GM12878 (cell line): ENCODE results near the gene TMEM232. TPM values are rescaled to one million over a fixed set of nuclear protein-coding genes. Genes with fewer than 3 reads are reported as not detected.

ENCODE experiments used
- ATAC-seq: fragments of 200-7000 bp; cut with Tn5 transposase; 3 replicates; pipeline ENCODE4 v1.9.1; 2020; ENCODE audit warnings: mild to moderate bottlenecking, moderate library complexity
- BruUV-seq: library from RNA; stranded (reverse); fragments of 400-500 nt; replicated peaks from 2 replicates; lab custom pipeline; 2021; lab: Mats Ljungman, UMichigan
- CTCF ChIA-PET: fragments of 300-600 bp; sonication (Branson Sonifier 250); formaldehyde crosslinking; extraction: SDS; loops from one replicate; lab custom pipeline; 2021; ENCODE audit warnings: inconsistent platforms; lab: Yijun Ruan, JAX
- POLR2A ChIA-PET: fragments of 350-600 bp; formaldehyde crosslinking; extraction: SDS; loops from one replicate; lab custom pipeline; 2021; ENCODE audit warnings: inconsistent platforms; lab: Charles Lee
- RAD21 ChIA-PET: fragments of 300-600 bp; sonication (Branson Sonifier 250); formaldehyde crosslinking; loops from one replicate; lab custom pipeline; 2023; ENCODE audit warnings: antibody characterized with exemption; ENCODE audit not compliant: unreplicated experiment; lab: Charles Lee
- SMC1A ChIA-PET: fragments of 300-600 bp; sonication (Branson Sonifier 250); formaldehyde crosslinking; loops from one replicate; lab custom pipeline; 2023; ENCODE audit not compliant: unreplicated experiment, uncharacterized antibody; lab: Charles Lee
- DNase-seq: peaks from one replicate; pipeline ENCODE4 v3.0.0-alpha.2; 2011; ENCODE audit warnings: low read depth, low spot score
- FAIRE-seq: peaks from 3 replicates; lab custom pipeline; 2011; peaks lifted over from hg19 to GRCh38; lab: Jason Lieb, UNC
- H2AFZ ChIP-seq: 2 replicates; pipeline ENCODE4 v1.6.0; 2011; ENCODE audit warnings: low read depth, low read length, control low read depth; ENCODE audit not compliant: control insufficient read depth
- H3K27ac ChIP-seq: 2 replicates; pipeline ENCODE4 v1.5.1; 2011; ENCODE audit warnings: control low read depth; ENCODE audit not compliant: control insufficient read depth, insufficient read depth
- H3K27me3 ChIP-seq, 2 experiments: replicated peaks in 1 of 2; 2 replicates each; pipeline versions ENCODE4 v1.6.0 to v1.6.1; 2011; ENCODE audit warnings: low read length in 1 of 2; ENCODE audit not compliant: control insufficient read depth in 2 of 2, insufficient read depth in 2 of 2
- H3K36me3 ChIP-seq, 2 experiments: 2 replicates each; pipeline ENCODE4 v1.5.1; 2011; ENCODE audit warnings: low read length in 1 of 2; ENCODE audit not compliant: control insufficient read depth in 2 of 2, insufficient read depth in 2 of 2
- H3K4me1 ChIP-seq: 2 replicates; pipeline ENCODE4 v1.6.1; 2011; ENCODE audit warnings: mild to moderate bottlenecking, low read length, moderate library complexity, mixed read lengths; ENCODE audit not compliant: control insufficient read depth, insufficient read depth
- H3K4me2 ChIP-seq: 2 replicates; pipeline ENCODE4 v1.6.0; 2011; ENCODE audit warnings: control low read depth; ENCODE audit not compliant: control insufficient read depth, insufficient read depth
- H3K4me3 ChIP-seq: fragments of 200-600 bp; sonication (generic); 2 replicates; pipeline ENCODE4 v1.5.1; 2016
- H3K79me2 ChIP-seq: 2 replicates; pipeline ENCODE4 v1.6.0; 2011; ENCODE audit warnings: low read length; ENCODE audit not compliant: control insufficient read depth, insufficient read depth
- H3K9ac ChIP-seq: 2 replicates; pipeline ENCODE4 v1.8.0; 2011; ENCODE audit warnings: low read length, control low read depth, mixed read lengths; ENCODE audit not compliant: control insufficient read depth, insufficient read depth
- H3K9me3 ChIP-seq: replicated peaks from 3 replicates; pipeline ENCODE4 v1.5.1; 2011; ENCODE audit warnings: mild to moderate bottlenecking, low read length; ENCODE audit not compliant: control insufficient read depth, insufficient read depth
- H4K20me1 ChIP-seq: 2 replicates; pipeline ENCODE4 v1.6.0; 2011; ENCODE audit not compliant: control insufficient read depth, insufficient read depth
- EED ChIP-seq: sonication (generic); IDR thresholded peaks from 2 replicates; pipeline ENCODE4 v1.6.1; 2016; ENCODE audit warnings: antibody characterized with exemption, low read depth
- EGR1 ChIP-seq, 2 experiments: IDR thresholded peaks; 1 replicate in 1 of 2; 2 replicates in 1 of 2; pipeline ENCODE4 v1.6.1; 2011 to 2012; ENCODE audit warnings: low read depth in 2 of 2, low read length in 2 of 2, borderline replicate concordance in 1 of 2, mild to moderate bottlenecking in 1 of 2, moderate library complexity in 1 of 2
- IRF4 ChIP-seq: IDR thresholded peaks from 2 replicates; pipeline ENCODE4 v1.6.1; 2011; ENCODE audit warnings: low read depth, low read length
- KLF5 ChIP-seq: fragments of 450-650 bp; IDR thresholded peaks from 2 replicates; pipeline ENCODE4 v1.6.1; 2014; ENCODE audit warnings: mild to moderate bottlenecking; ENCODE audit not compliant: partially characterized antibody
- LARP7 ChIP-seq: fragments of 450-650 bp; IDR thresholded peaks from 2 replicates; pipeline ENCODE4 v1.6.1; 2017; ENCODE audit warnings: mild to moderate bottlenecking
- MYC ChIP-seq: IDR thresholded peaks from 2 replicates; pipeline ENCODE4 v1.6.1; 2011; ENCODE audit warnings: mild to moderate bottlenecking, low read length, moderate library complexity, inconsistent platforms; ENCODE audit not compliant: insufficient read depth, insufficient replicate concordance, insufficient read length, severe bottlenecking
- NBN ChIP-seq: fragments of 450-650 bp; IDR thresholded peaks from 2 replicates; pipeline ENCODE4 v1.6.1; 2016
- RBBP5 ChIP-seq: fragments of 200-600 bp; sonication (generic); conservative IDR thresholded peaks from 2 replicates; pipeline ENCODE4 v1.6.1; 2016
- RFX5 ChIP-seq: IDR thresholded peaks from 2 replicates; pipeline ENCODE4 v1.6.1; 2011; ENCODE audit warnings: low read depth, low read length, improper control_type of control experiment
- SREBF2 ChIP-seq: IDR thresholded peaks from 2 replicates; pipeline ENCODE4 v1.6.1; 2012; ENCODE audit warnings: mild to moderate bottlenecking, low read length
- YBX1 ChIP-seq: fragments of 450-650 bp; IDR thresholded peaks from 2 replicates; pipeline ENCODE4 v1.6.1; 2016; ENCODE audit warnings: antibody characterized with exemption
- ZNF24 ChIP-seq: fragments of 450-650 bp; IDR thresholded peaks from 2 replicates; pipeline ENCODE4 v1.6.1; 2017; ENCODE audit warnings: antibody characterized with exemption, mild to moderate bottlenecking
- WGBS: methylation state at CpG from one replicate; pipeline ENCODE4 v1.1.6; 2016; ENCODE audit warnings: low lambda C conversion rate; ENCODE audit not compliant: insufficient replicate concordance, insufficient coverage; ENCODE audit errors: missing lambda C conversion rate; 5-methylcytosine and 5-hydroxymethylcytosine counted together
- in situ Hi-C: fragments of 300-500 bp; cut with MboI; formaldehyde crosslinking; loops from 9 replicates; pipeline ENCODE4 v1.14.3; 2018; ENCODE audit warnings: mixed read lengths
- intact Hi-C: fragments of 100-400 bp; cut with micrococcal nuclease; formaldehyde crosslinking; loops from one replicate; pipeline ENCODE4 v1.14.2; 2022; ENCODE audit not compliant: unreplicated experiment
- polyA plus RNA-seq, 11 experiments: library from polyadenylated mRNA; depleted of rRNA in 4 of 11; unstranded in 6 of 11; stranded (reverse) in 5 of 11; fragments of >200 nt; fragmentation: Nextera tagmentation in 4 of 11; fragmentation: Illumina TruSeq in 1 of 11; extraction: Ambion mirVana in 4 of 11; extraction: Trizol in 1 of 11; gene quantifications; 1 replicate in 1 of 11; 2 replicates in 10 of 11; pipeline versions ENCODE4 v1.2.1 to v1.2.3, GENCODE V29; 2011 to 2016; ENCODE audit warnings: inconsistent platforms in 2 of 11, missing spikeins in 2 of 11, low read depth in 1 of 11
- total RNA-seq, 4 experiments: library from RNA; depleted of rRNA in 3 of 4; stranded (reverse); fragments of >200 nt in 3 of 4; fragmentation: Illumina TruSeq in 1 of 4; extraction: Trizol in 1 of 4; gene quantifications; 2 replicates each; pipeline versions ENCODE4 v1.2.1 to v1.2.3, GENCODE V29; 2013 to 2021
- TF ChIP-seq, protein P1 (sequence below): fragments of 450-650 bp; IDR thresholded peaks from 2 replicates; pipeline ENCODE4 v1.6.1; 2016; ENCODE audit warnings: mild to moderate bottlenecking
- TF ChIP-seq, protein P2 (sequence below): fragments of 450-650 bp; IDR thresholded peaks from 2 replicates; pipeline ENCODE4 v1.6.1; 2014; ENCODE audit warnings: mild to moderate bottlenecking

TMEM232 gene
- total and polyA plus RNA-seq, 10 of the 15 experiments (the other 5 are each of a cell fraction or from before 2014, with no cell fraction given) = 0.29 to 1.3 (median 0.91) TPM

DNA sequence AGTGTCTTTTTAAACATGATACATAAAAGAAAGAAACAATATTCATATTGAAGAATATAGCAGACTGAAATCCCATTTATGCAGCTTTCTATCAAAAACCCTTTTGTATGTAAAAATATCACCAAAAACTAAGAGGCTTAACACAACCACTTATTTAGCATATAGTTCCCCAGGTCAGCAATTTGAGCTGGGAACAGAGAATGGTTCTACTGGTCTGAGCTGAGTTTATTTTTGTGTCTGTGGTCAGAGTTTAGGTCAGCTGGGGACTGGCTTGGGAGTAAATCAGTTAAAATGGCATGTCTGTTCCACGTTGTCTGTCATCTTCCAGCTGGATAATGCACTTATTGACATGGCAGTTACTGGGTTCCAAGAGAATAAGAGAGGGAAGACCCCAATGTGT lies 165.0 kb downstream of the TMEM232 start:
- Histone ChIP-seq H4K20me1 (no peaks in the 10 kb centered on the region), H3K9me3 (no peaks in the 10 kb centered on the region), H3K79me2 (no peaks in the 10 kb centered on the region), H3K27me3 (no peaks in the 10 kb centered on the region), H3K4me3 (no peak overlapping the region), H3K36me3 (no peaks in the 10 kb centered on the region), H3K9ac (no peak overlapping the region), H2AFZ (no peak overlapping the region), H3K4me2 (no peak overlapping the region), H3K27ac (no peak overlapping the region), H3K4me1 (no peaks in the 10 kb centered on the region)
- POLR2A ChIA-PET = no interaction called here
- intact Hi-C loops = no loop called here
- RAD21 ChIA-PET = no interaction called here
- ATAC-seq (no peak), DNase-seq (no peak), FAIRE-seq (no peak)
- SMC1A ChIA-PET = interaction anchor here (1.2 to 1.3 kb wide), 2 partner anchors 9 to 14 kb away, joined by 3 read pairs; no protein-coding TSS in a partner anchor
- TF ChIP-seq, protein P1, sequence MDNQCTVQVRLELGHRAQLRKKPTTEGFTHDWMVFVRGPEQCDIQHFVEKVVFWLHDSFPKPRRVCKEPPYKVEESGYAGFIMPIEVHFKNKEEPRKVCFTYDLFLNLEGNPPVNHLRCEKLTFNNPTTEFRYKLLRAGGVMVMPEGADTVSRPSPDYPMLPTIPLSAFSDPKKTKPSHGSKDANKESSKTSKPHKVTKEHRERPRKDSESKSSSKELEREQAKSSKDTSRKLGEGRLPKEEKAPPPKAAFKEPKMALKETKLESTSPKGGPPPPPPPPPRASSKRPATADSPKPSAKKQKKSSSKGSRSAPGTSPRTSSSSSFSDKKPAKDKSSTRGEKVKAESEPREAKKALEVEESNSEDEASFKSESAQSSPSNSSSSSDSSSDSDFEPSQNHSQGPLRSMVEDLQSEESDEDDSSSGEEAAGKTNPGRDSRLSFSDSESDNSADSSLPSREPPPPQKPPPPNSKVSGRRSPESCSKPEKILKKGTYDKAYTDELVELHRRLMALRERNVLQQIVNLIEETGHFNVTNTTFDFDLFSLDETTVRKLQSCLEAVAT = no peak
- TF ChIP-seq ZNF24 (no peak), RFX5 (no peak), YBX1 (no peak), EED (no peak), IRF4 (no peak), SREBF2 (no peak), NBN (no peak), MYC (no peak), KLF5 (no peak), EGR1 (IDR thresholded peaks at IDR 0.05; ENCODE audit: borderline replicate concordance in 1 of 2, low read depth in 2 of 2, low read length in 2 of 2) (no peak), LARP7 (no peak), RBBP5 (no peak)
- TF ChIP-seq, protein P2, sequence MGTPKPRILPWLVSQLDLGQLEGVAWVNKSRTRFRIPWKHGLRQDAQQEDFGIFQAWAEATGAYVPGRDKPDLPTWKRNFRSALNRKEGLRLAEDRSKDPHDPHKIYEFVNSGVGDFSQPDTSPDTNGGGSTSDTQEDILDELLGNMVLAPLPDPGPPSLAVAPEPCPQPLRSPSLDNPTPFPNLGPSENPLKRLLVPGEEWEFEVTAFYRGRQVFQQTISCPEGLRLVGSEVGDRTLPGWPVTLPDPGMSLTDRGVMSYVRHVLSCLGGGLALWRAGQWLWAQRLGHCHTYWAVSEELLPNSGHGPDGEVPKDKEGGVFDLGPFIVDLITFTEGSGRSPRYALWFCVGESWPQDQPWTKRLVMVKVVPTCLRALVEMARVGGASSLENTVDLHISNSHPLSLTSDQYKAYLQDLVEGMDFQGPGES = no peak
- 0% methylated on average over 1 of the region's 1 CpG for WGBS
- CTCF ChIA-PET = interaction anchor here (1.1 kb wide), 1 partner anchor 21 kb away, joined by 3 read pairs; no protein-coding TSS in a partner anchor
- in situ Hi-C loops = no loop called here
- no TSS peak for BruUV-seq
